Trophoblast cell (in vitro differentiated cells and primary cell): Measurements from ENCODE around the gene FLT1.

Experiments
- DNase-seq, 2 donors: peaks; one replicate each; pipeline ENCODE4 v3.0.0-alpha.2; 2016
- H2AFZ ChIP-seq: 2 replicates; pipeline ENCODE4 v1.6.1; 2013; ENCODE audit warnings: low read length, moderate library complexity, mild to moderate bottlenecking; ENCODE audit not compliant: insufficient read depth, poor library complexity
- H2AK5ac ChIP-seq: 2 replicates; pipeline ENCODE4 v1.6.1; 2013; ENCODE audit warnings: mild to moderate bottlenecking, low read length
- H2BK120ac ChIP-seq: 2 replicates; pipeline ENCODE4 v1.6.1; 2013; ENCODE audit warnings: low read length, mild to moderate bottlenecking, moderate library complexity; ENCODE audit not compliant: insufficient read depth, poor library complexity
- H2BK12ac ChIP-seq: 2 replicates; pipeline ENCODE4 v1.6.1; 2013; ENCODE audit warnings: mild to moderate bottlenecking, low read length, moderate library complexity
- H2BK5ac ChIP-seq: 2 replicates; pipeline ENCODE4 v1.6.1; 2013; ENCODE audit warnings: low read length, low read depth, moderate library complexity, mild to moderate bottlenecking; ENCODE audit not compliant: poor library complexity
- H3K14ac ChIP-seq: 2 replicates; pipeline ENCODE4 v1.6.1; 2013; ENCODE audit warnings: mild to moderate bottlenecking, low read length
- H3K18ac ChIP-seq: 2 replicates; pipeline ENCODE4 v1.6.1; 2013; ENCODE audit warnings: mild to moderate bottlenecking, low read length
- H3K23ac ChIP-seq: 2 replicates; pipeline ENCODE4 v1.6.1; 2013; ENCODE audit warnings: low read length
- H3K27ac ChIP-seq: 2 replicates; pipeline ENCODE4 v1.5.1; 2013; ENCODE audit warnings: low read depth, mild to moderate bottlenecking, inconsistent platforms, low read length, moderate library complexity
- H3K27me3 ChIP-seq: 2 replicates; pipeline ENCODE4 v1.6.1; 2013; ENCODE audit warnings: inconsistent platforms, mild to moderate bottlenecking, low read length, moderate library complexity; ENCODE audit not compliant: insufficient read depth
- H3K36me3 ChIP-seq, 2 experiments: 1 replicate in 1 of 2; 2 replicates in 1 of 2; pipeline ENCODE4 v1.6.1; 2013; ENCODE audit warnings: low read length in 2 of 2, mild to moderate bottlenecking in 2 of 2, moderate library complexity in 1 of 2; ENCODE audit not compliant: insufficient read depth in 2 of 2, control insufficient read depth in 1 of 2
- H3K4ac ChIP-seq: 2 replicates; pipeline ENCODE4 v1.6.1; 2013; ENCODE audit warnings: low read depth, mild to moderate bottlenecking, low read length, moderate library complexity
- H3K4me1 ChIP-seq, 2 experiments: 1 replicate in 1 of 2; 2 replicates in 1 of 2; pipeline ENCODE4 v1.6.1; 2013; ENCODE audit warnings: low read length in 2 of 2, mild to moderate bottlenecking in 2 of 2, moderate library complexity in 1 of 2; ENCODE audit not compliant: insufficient read depth in 2 of 2, control insufficient read depth in 1 of 2
- H3K4me2 ChIP-seq: 2 replicates; pipeline ENCODE4 v1.6.1; 2013; ENCODE audit warnings: inconsistent platforms, mild to moderate bottlenecking, low read length, moderate library complexity
- H3K4me3 ChIP-seq: 2 replicates; pipeline ENCODE4 v1.5.1; 2013; ENCODE audit warnings: mild to moderate bottlenecking, low read depth, low read length, inconsistent platforms
- H3K79me1 ChIP-seq: one replicate; pipeline ENCODE4 v1.6.1; 2013; ENCODE audit warnings: low read length
- H3K79me2 ChIP-seq: 2 replicates; pipeline ENCODE4 v1.6.1; 2013; ENCODE audit warnings: low read length, mild to moderate bottlenecking; ENCODE audit not compliant: control insufficient read depth, insufficient read depth, poor library complexity
- H3K9ac ChIP-seq: 2 replicates; pipeline ENCODE4 v1.6.1; 2013; ENCODE audit warnings: mild to moderate bottlenecking, low read length
- H3K9me3 ChIP-seq: 2 replicates; pipeline ENCODE4 v1.6.1; 2013; ENCODE audit warnings: low read depth, mild to moderate bottlenecking, control low read depth, inconsistent platforms, low read length; ENCODE audit not compliant: insufficient read depth
- H4K12ac ChIP-seq: 2 replicates; pipeline ENCODE4 v1.6.1; 2013; ENCODE audit warnings: low read depth, mild to moderate bottlenecking, low read length, moderate library complexity
- H4K8ac ChIP-seq: 2 replicates; pipeline ENCODE4 v1.6.1; 2013; ENCODE audit warnings: low read depth, mild to moderate bottlenecking, low read length, moderate library complexity
- H4K91ac ChIP-seq: one replicate; pipeline ENCODE4 v1.6.1; 2013; ENCODE audit warnings: low read depth, mild to moderate bottlenecking, low read length, moderate library complexity
- WGBS: extraction: QIAGEN DNeasy Blood & Tissue Kit; methylation state at CpG from one replicate; pipeline ENCODE4 v1.1.7; 2013; ENCODE audit warnings: missing lambda C conversion rate; ENCODE audit not compliant: insufficient read length, insufficient coverage; ENCODE audit errors: extremely low coverage; 5-methylcytosine and 5-hydroxymethylcytosine counted together

FLT1 gene

DNA sequence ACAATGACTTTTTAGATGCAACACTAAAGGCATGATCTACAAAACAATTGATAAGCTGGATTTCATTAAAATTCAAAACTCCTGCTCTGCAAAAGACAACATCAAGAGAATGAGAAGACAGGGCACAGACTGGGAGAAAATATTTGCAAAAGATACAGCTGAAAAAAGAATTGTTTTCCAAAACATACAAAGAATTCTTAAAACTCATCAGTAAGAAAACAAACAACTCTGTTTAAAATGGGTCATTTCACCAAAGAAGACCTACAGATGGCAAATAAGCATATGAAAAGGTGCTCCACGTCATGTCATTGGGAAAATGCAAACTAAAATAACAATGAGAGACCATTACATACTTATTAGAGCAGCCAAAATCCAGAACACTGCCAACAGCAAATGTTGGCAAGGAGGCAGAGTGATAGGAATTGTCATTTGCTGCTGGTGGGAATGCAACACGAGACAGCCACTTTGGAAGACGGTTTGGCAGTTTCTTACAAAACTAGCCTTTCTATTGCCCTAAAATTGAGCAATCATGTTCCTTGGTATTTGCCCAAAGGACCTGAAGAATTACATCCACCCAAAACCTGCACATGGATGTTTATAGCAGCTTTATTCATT, 39.2 kb downstream of the FLT1 start:
- peak in 1 of 2 donors; percentile 51 for DNase-seq
- no peak overlapping the region for H2BK5ac ChIP-seq
- no peak overlapping the region for H3K27ac ChIP-seq
- H3K4me2 ChIP-seq, result no peak overlapping the region
- no peak overlapping the region for H3K14ac ChIP-seq
- no peaks in the 10 kb centered on the region for H3K79me1 ChIP-seq
- H3K9ac ChIP-seq, result no peak overlapping the region
- H3K27me3 ChIP-seq, result no peaks in the 10 kb centered on the region
- no peak overlapping the region for H4K8ac ChIP-seq
- peaks cover 2% of the 10 kb centered on the region for H3K9me3 ChIP-seq
- H3K18ac ChIP-seq, result no peak overlapping the region
- WGBS, result no CpG with 5 or more reads among the region's 3 CpGs
- H2BK120ac ChIP-seq, result no peak overlapping the region
- H4K12ac ChIP-seq, result no peak overlapping the region
- H3K79me2 ChIP-seq, result no peaks in the 10 kb centered on the region
- no peaks in the 10 kb centered on the region for H3K36me3 ChIP-seq
- no peak overlapping the region for H4K91ac ChIP-seq
- H2AK5ac ChIP-seq, result no peak overlapping the region
- H3K23ac ChIP-seq, result no peak overlapping the region
- no peak overlapping the region for H3K4ac ChIP-seq
- peaks cover 3 to 6% of the 10 kb centered on the region in 2 experiments for H3K4me1 ChIP-seq
- H2AFZ ChIP-seq, result no peak overlapping the region
- H3K4me3 ChIP-seq, result no peak overlapping the region
- H2BK12ac ChIP-seq, result no peak overlapping the region

DNA sequence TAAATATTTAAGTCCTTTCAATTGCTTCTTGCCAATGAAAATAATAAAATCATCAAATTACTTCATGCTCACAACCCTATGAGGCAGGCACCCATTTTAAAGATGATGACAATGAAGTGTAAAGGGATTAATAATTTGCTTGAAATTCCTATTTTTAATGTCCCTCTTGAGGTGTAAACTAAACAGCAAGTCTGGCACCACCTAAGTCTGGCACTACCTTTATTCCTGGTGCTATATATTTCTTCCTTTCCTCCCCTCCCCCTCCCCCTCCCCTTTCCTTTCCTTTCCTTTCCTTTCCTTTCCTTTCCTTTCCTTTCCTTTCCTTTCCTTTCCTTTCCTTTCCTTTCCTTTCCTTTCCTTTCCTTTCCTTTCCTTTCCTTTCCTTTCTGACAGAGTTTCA, 42.2 kb downstream of the FLT1 start:
- Histone ChIP-seq H2BK12ac (no peak overlapping the region), H3K79me1 (no peaks in the 10 kb centered on the region), H4K91ac (no peak overlapping the region), H3K9ac (no peak overlapping the region), H2BK120ac (no peak overlapping the region), H3K4me3 (no peak overlapping the region), H3K4me2 (no peak overlapping the region), H3K14ac (no peak overlapping the region), H2BK5ac (no peak overlapping the region), H3K4ac (no peak overlapping the region), H2AK5ac (no peak overlapping the region), H4K8ac (no peak overlapping the region), H3K27me3 (no peaks in the 10 kb centered on the region), H3K23ac (no peak overlapping the region), H3K27ac (no peak overlapping the region), H3K36me3 (no peaks in the 10 kb centered on the region), H3K4me1 (peaks cover 3 to 6% of the 10 kb centered on the region in 2 experiments), H3K9me3 (no peaks in the 10 kb centered on the region), H3K79me2 (no peaks in the 10 kb centered on the region), H4K12ac (no peak overlapping the region), H2AFZ (no peak overlapping the region), H3K18ac (no peak overlapping the region)
- DNase-seq, result no peak

DNA sequence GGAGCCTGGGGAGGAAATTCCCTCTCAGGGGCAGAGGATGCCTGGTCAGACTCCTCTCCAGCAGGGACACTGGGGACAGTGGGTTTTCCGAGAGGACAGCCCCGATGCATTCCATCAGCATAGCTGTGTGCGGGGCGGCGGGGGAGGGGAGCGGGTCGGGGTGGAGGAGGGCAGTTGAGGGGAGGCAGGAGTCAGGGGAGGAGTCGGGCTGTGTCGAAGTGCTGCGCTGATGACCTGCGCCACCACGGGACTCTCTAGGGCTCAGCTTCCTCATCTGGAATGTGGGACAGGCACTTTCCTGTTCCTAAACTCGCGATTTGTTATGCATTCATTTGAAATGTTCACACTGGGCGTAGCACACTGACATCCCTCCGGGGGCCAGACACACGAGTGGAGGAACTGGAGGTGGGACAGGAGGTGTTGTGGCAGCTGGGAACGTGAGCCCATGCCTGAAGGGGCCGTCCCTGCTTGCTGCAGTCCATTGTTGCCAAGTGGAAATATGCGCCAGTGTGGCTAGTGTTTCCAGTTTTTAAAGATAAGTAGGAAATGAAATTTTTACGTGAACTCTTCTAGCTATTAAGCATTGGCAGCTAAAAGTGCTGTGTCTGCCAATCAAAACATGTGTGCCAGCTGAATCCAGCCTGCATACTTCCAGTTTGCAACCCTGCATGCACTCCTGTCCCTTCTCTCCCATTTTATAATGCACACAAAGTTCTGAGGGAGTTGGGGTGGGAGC, 43.3 kb downstream of the FLT1 start:
- Histone ChIP-seq H4K91ac (no peak overlapping the region), H3K27me3 (no peaks in the 10 kb centered on the region), H4K8ac (no peak overlapping the region), H3K18ac (no peak overlapping the region), H2AFZ (no peak overlapping the region), H2BK5ac (no peak overlapping the region), H3K4me3 (no peak overlapping the region), H3K79me2 (no peaks in the 10 kb centered on the region), H3K9ac (no peak overlapping the region), H2AK5ac (no peak overlapping the region), H3K4me1 (peaks cover 3 to 6% of the 10 kb centered on the region in 2 experiments), H3K9me3 (no peaks in the 10 kb centered on the region), H2BK120ac (no peak overlapping the region), H3K14ac (no peak overlapping the region), H2BK12ac (no peak overlapping the region), H3K79me1 (no peaks in the 10 kb centered on the region), H3K23ac (no peak overlapping the region), H3K4me2 (no peak overlapping the region), H3K4ac (no peak overlapping the region), H4K12ac (no peak overlapping the region), H3K27ac (no peak overlapping the region), H3K36me3 (no peaks in the 10 kb centered on the region)
- no CpG with 5 or more reads among the region's 21 CpGs for WGBS
- peak; percentile 46 to 48 for DNase-seq

DNA sequence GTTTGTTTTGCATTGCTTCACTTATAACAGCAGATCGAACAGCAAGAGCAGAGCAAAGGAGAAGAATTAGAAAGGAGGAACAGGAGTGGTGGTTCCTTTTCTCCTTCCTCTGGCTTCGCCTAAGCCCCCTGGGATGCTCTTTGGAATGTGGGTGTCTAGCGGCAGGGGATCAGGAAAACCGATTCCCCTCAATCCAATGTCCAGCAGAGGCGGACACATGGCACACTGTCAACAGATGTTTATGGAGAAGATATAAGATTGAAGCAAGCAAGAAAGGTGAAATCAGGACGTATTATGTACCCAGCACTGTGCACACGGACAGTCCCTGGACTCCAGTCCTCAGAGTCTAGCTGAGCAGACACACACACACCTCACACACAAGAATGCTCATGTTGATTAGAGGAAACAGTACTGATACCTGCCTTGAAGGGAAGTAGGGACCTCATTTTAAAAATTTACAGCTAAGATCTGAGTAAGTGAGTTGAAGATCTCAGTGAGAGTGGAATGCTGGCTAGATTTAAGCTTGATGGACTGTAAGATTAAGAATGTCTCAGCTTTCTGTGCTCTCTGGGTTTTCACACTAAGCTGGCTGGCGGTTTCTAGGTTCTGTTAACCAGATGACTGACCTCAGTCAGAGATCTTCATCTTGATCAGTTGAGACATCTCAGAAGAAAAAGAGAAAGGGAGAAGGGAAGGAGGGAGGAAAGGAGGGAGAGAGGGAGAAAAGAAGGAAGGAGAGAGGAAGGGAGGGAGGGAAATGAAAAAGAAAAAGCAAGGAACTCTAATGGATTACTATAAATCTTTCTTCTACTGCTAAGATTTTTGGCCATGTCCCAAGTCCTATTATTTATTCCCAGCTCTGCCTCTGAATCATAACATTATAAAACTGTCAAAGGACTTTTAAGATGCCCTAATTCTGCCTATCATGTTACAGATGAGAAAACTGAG, 44.8 kb downstream of the FLT1 start:
- no peak overlapping the region for H3K23ac ChIP-seq
- no peak overlapping the region for H4K12ac ChIP-seq
- no peak overlapping the region for H2AFZ ChIP-seq
- no CpG with 5 or more reads among the region's 8 CpGs for WGBS
- no peaks in the 10 kb centered on the region for H3K79me1 ChIP-seq
- no peak overlapping the region for H2AK5ac ChIP-seq
- no peak overlapping the region for H2BK12ac ChIP-seq
- H3K14ac ChIP-seq, result no peak overlapping the region
- no peaks in the 10 kb centered on the region for H3K36me3 ChIP-seq
- no peaks in the 10 kb centered on the region for H3K27me3 ChIP-seq
- no peak overlapping the region for H4K91ac ChIP-seq
- H3K27ac ChIP-seq, result no peak overlapping the region
- H2BK120ac ChIP-seq, result no peak overlapping the region
- DNase-seq, result peak in 1 of 2 donors; percentile 45
- H2BK5ac ChIP-seq, result no peak overlapping the region
- no peak overlapping the region for H3K4ac ChIP-seq
- no peaks in the 10 kb centered on the region for H3K9me3 ChIP-seq
- peaks cover 3 to 6% of the 10 kb centered on the region in 2 experiments for H3K4me1 ChIP-seq
- no peak overlapping the region for H3K18ac ChIP-seq
- no peak overlapping the region for H3K4me3 ChIP-seq
- H3K79me2 ChIP-seq, result no peaks in the 10 kb centered on the region
- H4K8ac ChIP-seq, result no peak overlapping the region
- H3K9ac ChIP-seq, result no peak overlapping the region
- no peak overlapping the region for H3K4me2 ChIP-seq
